HepG2 (cell line): Measurements from ENCODE around the gene NOTUM. TPM values are rescaled to one million over a fixed set of nuclear protein-coding genes. Genes with fewer than 3 reads are reported as not detected.

Source experiments
- ARID3A ChIP-seq: IDR thresholded peaks from 2 replicates; pipeline ENCODE4 v1.6.1; 2012; ENCODE audit warnings: low read depth, low read length, improper control_type of control experiment
- ATF7 ChIP-seq, 2 experiments: fragments of 450-650 bp in 1 of 2; sonication (generic) in 1 of 2; formaldehyde crosslinking in 1 of 2; IDR thresholded peaks; 2 replicates each; pipeline versions ENCODE4 v1.4.0 to v1.6.1; 2016 to 2020; ENCODE audit warnings: antibody characterized with exemption in 1 of 2, mild to moderate bottlenecking in 1 of 2, missing genetic modification reagents in 1 of 2
- MEIS1 ChIP-seq: sonication (generic); formaldehyde crosslinking; IDR thresholded peaks from 2 replicates; pipeline ENCODE4 v1.9.0; 2021; ENCODE audit warnings: mild to moderate bottlenecking, missing genetic modification reagents, moderate library complexity, borderline replicate concordance
- MXI1 ChIP-seq: IDR thresholded peaks from 3 replicates; pipeline ENCODE4 v1.6.1; 2012; ENCODE audit warnings: low read depth, low read length, inconsistent platforms, borderline replicate concordance
- POLR2A ChIP-seq, 2 experiments: IDR thresholded peaks; 2 replicates each; pipeline ENCODE4 v1.6.1; 2011; ENCODE audit warnings: low read depth in 2 of 2, low read length in 2 of 2, mild to moderate bottlenecking in 1 of 2, moderate library complexity in 1 of 2; ENCODE audit not compliant: insufficient read depth in 1 of 2
- POLR2G ChIP-seq: fragments of 200-400 bp; formaldehyde crosslinking; IDR thresholded peaks from 2 replicates; pipeline ENCODE4 v1.6.1; 2018; ENCODE audit warnings: mild to moderate bottlenecking, low read depth, low read length, moderate library complexity
- RCOR2 ChIP-seq: IDR thresholded peaks from 2 replicates; pipeline ENCODE4 v1.6.1; 2016; ENCODE audit warnings: missing biosample characterization, missing genetic modification reagents
- REXO4 ChIP-seq: sonication (generic); formaldehyde crosslinking; IDR thresholded peaks from 2 replicates; pipeline ENCODE4 v1.8.0; 2022; ENCODE audit warnings: missing genetic modification reagents, mild to moderate bottlenecking, borderline replicate concordance
- STAT5B ChIP-seq: sonication (generic); formaldehyde crosslinking; IDR thresholded peaks from 2 replicates; pipeline ENCODE4 v1.4.0; 2020; ENCODE audit warnings: missing genetic modification reagents
- TFAP4 ChIP-seq: sonication (generic); IDR thresholded peaks from 2 replicates; pipeline ENCODE4 v1.6.1; 2016; ENCODE audit warnings: low read depth, borderline replicate concordance
- TFE3 ChIP-seq: IDR thresholded peaks from 2 replicates; pipeline ENCODE4 v1.6.1; 2016
- THYN1 ChIP-seq: sonication (generic); formaldehyde crosslinking; IDR thresholded peaks from 2 replicates; pipeline ENCODE4 v1.8.1; 2023; ENCODE audit warnings: low read depth, mild to moderate bottlenecking, moderate library complexity, missing genetic modification reagents, borderline replicate concordance
- USF2 ChIP-seq, 2 experiments: sonication (generic) in 1 of 2; formaldehyde crosslinking in 1 of 2; IDR thresholded peaks; 2 replicates each; pipeline versions ENCODE4 v1.5.1 to v1.6.1; 2011 to 2020; ENCODE audit warnings: borderline replicate concordance in 1 of 2, low read depth in 1 of 2, low read length in 1 of 2, mild to moderate bottlenecking in 1 of 2, missing genetic modification reagents in 1 of 2, moderate library complexity in 1 of 2
- ZNF142 ChIP-seq: sonication (generic); formaldehyde crosslinking; IDR thresholded peaks from 2 replicates; pipeline ENCODE4 v1.4.0; 2020; ENCODE audit warnings: missing genetic modification reagents
- ZNF607 ChIP-seq: sonication (generic); formaldehyde crosslinking; IDR thresholded peaks from 2 replicates; pipeline ENCODE4 v1.5.1; 2020; ENCODE audit warnings: missing genetic modification reagents, mild to moderate bottlenecking, borderline replicate concordance
- polyA plus RNA-seq, 8 experiments: library from polyadenylated mRNA; depleted of rRNA in 3 of 8; stranded (reverse) in 7 of 8; unstranded in 1 of 8; fragments of >200 nt; fragmentation: Illumina TruSeq in 4 of 8; extraction: Trizol in 4 of 8; gene quantifications; 2 replicates each; pipeline versions ENCODE4 v1.2.1 to v1.2.3, GENCODE V29; 2011 to 2016; ENCODE audit warnings: low read depth in 4 of 8, missing spikeins in 1 of 8, mixed read lengths in 1 of 8; ENCODE audit not compliant: insufficient read depth in 1 of 8
- total RNA-seq, 5 experiments: library from RNA; depleted of rRNA; stranded (reverse); fragments of >200 nt; fragmentation: Illumina TruSeq; extraction: Trizol; gene quantifications; 2 replicates each; pipeline ENCODE4 v1.2.3, GENCODE V29; 2016; ENCODE audit warnings: low read depth in 1 of 5

Gene NOTUM
- total and polyA plus RNA-seq, 2 of the 13 experiments (the other 11 are each of a cell fraction or from before 2014, with no cell fraction given): 150 to 160 TPM

GRCh38 chr17:81960130-81960958 lies 643 bp downstream of the NOTUM start (continued):
- TF ChIP-seq POLR2G (peak; percentile 40), USF2 (IDR thresholded peaks at IDR 0.05; ENCODE audit: low read depth, low read length) (no peak), USF2 (CRISPR knock-in tag; IDR thresholded peaks at IDR 0.05; ENCODE audit: borderline replicate concordance) (no peak), MXI1 (no peak), ARID3A (no peak), ZNF607 (CRISPR knock-in tag) (0 out of 2 replicates have a peak, but pooled peaks have one; percentile 6), POLR2A (IDR thresholded peaks at IDR 0.05; ENCODE audit: insufficient read depth in 1 of 2, low read depth in 2 of 2, low read length in 2 of 2) (no peak), MEIS1 (peak; percentile 24; the same call in 1 of the 2 replicates), ZNF142 (CRISPR knock-in tag) (no peak), ATF7 (IDR thresholded peaks at IDR 0.05) (no peak), ATF7 (CRISPR knock-in tag; IDR thresholded peaks at IDR 0.05) (0 out of 2 replicates have a peak, but pooled peaks have one; percentile 23), THYN1 (CRISPR knock-in tag) (no peak), RCOR2 (CRISPR knock-in tag) (no peak), TFAP4 (no peak), STAT5B (no peak), TFE3 (CRISPR knock-in tag) (no peak), REXO4 (0 out of 2 replicates have a peak, but pooled peaks have one; percentile 40)
